Stimulated activated CD8-positive, alpha-beta memory T cell treated with anti-CD3 and anti-CD28 coated beads, Interleukin-7, amount 100 ng/mL, for 24 hours (primary cell): ENCODE data around the gene CDH23.

ENCODE experiments used
- DNase-seq: peaks from one replicate; pipeline ENCODE4 v3.0.0-alpha.2; 2020; ENCODE audit warnings: low read depth

The CDH23 gene

GRCh38 chr10:71516890-71517289, 120.2 kb downstream of the CDH23 start:
- DNase-seq: no peak

GRCh38 chr10:71517298-71518169, 120.8 kb downstream of the CDH23 start:
- DNase-seq: no peak

- no peak for DNase-seq
These were observed 123.3 kb downstream of the CDH23 start for GRCh38 chr10:71520042-71520441.

DNA sequence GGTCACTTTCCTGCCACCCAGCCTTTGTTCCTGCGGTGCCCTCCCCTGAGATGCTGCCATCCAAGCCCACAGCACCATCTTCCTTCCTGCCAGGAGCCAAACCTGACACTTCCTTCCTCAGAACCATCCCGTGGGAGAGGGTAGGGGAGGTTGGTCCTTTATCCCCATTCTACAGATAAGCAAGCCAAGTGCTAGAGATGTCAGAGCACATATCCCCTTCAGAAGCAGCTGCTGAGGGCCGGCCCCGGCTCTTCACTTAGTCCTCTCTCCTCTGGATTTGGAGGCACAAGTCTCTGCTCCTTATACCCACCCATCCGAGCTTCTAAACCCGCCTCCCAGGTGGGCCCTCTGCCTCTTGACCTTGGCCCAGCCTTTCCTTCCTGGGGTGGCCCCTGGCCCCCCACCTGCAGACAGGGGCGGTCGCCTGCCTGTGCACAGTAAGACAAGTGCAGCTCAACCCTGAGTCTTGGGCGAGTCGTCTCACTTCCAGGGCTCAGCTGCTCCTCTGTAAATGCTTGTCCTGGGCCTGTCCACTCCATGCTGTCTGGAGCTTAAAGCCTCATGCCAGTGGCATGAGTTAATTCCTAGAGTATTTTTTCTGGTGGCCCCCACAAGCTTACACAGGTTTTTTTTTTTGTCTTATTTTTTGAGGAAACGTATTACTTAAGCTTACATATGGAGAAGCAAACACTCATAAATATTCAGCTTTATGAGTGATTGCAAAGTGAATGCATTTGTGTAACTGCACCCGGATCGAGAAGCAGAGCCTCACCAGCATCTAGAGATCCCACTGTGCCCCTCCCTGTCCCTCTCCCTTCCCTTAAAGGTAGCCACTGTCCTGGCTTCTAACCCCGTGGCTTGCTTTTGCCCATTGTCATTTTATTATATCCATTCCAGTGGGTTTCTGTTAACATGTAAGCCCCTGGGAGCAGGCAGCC, 125.1 kb downstream of the CDH23 start:
- DNase-seq: no peak

DNA sequence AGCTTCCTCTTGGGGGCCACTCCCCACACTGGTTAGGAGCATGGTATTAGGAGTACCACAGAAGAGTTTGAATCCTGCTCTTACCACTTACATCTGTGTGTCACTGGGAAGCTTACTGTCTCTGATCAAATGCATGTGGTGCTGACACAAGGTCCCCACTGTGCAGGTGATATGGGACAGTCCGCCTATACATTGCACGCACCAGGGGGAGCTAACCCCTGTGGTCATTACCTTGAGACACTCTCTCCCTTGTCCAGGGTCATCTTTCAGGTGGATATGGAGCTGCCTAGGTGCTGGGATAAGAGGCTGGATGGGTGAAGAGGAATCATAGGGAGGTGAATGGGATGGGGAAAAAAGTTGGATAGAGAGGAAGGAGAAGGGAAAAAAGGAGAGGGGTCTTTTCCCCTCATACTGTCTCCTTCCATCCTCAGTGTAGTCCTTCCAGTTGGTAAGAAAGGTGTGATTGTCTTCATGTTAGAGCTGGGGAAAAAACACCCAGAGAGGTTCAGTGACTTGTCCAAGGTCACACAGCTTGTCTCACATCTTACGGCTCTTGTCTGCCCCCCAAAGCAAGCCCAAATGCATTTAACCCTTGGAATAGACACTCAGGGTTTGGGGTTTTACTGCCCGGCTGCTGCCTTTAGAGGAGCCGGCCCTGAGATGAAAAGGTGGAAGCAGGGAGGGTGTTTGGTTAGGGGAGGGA, 125.9 kb downstream of the CDH23 start:
- DNase-seq: no peak

DNA sequence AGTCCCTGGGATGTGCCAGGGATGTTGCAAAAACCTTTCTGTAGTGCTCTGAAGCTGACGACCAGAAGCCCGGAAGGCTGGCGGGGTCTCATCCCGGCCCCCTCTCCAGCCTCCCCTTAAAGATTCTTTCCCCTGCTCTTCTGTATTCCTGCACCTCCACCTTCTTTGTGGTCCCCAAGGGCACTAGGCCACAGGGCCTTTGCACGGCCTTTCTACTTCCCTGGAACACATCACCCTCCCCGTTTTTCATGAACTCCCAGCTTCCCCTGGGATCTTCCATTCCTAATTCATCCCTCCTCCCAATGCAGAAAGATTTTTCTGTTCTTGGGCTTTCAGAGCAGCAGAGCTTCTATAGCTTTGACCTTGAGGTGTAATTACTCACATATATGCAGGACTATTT, 127.0 kb downstream of the CDH23 start:
- DNase-seq: no peak

DNA sequence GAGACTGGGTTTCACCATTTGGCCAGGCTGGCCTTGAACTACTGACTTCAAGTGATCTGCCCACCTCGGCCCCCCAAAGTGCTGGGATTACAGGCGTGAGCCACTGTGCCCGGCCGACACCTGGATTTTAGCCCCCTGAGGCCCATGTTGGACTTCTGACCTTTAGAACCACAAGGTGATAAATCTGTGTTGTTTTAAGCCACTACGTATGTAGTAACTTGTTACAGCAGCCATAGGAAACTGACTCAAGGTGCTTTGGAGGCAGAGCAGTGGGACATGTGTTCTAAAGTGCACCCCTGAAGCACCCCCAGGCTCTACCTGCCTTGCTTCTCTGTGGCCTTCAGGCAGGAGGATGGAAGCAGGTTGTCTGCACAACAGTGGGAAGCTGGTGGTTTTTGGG, 128.4 kb downstream of the CDH23 start:
- DNase-seq: no peak

DNA sequence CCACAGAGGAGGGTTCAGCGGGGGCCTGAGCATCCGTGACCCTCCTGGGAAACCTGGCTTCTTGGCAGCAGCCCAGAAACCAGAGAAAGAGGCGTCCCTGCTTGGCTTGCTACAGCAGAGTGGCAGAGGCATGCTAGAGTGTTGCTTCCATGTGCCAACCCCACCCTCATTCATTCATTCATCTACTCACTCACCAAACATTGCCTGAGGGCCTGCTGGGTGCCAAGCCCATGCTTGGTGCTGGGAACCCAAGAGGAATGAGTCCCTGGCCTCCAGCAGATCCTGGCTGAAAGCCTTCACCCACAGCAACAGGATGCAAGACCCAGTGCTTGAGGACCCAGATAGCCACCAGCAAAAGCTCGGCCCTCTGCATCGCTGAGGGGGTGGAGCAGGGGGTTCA, 129.0 kb downstream of the CDH23 start:
- no peak for DNase-seq

DNA sequence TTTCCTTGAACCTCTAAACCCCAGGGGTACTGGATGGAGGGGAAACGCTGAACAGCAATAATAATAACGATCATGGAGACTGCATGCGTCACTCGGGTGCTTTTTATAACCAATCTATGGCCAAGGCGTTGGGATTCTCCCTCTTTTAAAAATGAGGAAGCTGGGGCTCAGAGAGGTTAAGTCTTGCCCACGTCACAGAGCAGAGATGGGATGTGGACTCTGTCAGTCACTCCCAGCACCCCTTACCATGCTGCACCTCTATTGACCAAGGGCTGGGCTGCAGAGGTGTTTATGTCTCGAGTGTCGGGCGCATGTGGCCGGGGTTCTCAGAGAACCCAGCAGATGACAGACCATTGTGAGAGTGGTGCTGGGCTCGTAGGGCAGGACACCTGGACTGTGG, 129.9 kb downstream of the CDH23 start:
- no peak for DNase-seq

DNA sequence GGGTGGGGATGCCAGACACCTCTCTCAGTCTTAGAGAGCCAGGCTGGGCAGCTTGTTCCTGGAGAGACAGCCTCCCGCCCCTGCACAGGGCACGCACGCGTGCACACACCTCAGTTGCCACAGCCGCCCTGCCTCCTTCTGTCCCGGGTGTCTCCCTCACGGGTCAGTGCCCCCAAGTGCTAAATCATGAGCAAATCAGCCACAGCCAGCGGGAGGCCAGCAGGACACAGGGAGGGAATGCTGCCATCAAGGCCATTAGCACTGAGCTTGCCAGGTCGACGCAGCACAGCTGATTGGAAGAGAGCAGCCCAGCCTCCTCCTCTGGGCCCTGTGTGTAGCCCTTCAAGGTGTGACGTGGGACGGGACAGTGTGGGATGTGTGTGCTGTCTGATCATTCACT, 130.4 kb downstream of the CDH23 start:
- no peak for DNase-seq

- DNase-seq: no peak
These were observed 131.9 kb downstream of the CDH23 start for GRCh38 chr10:71528371-71529206.

DNA sequence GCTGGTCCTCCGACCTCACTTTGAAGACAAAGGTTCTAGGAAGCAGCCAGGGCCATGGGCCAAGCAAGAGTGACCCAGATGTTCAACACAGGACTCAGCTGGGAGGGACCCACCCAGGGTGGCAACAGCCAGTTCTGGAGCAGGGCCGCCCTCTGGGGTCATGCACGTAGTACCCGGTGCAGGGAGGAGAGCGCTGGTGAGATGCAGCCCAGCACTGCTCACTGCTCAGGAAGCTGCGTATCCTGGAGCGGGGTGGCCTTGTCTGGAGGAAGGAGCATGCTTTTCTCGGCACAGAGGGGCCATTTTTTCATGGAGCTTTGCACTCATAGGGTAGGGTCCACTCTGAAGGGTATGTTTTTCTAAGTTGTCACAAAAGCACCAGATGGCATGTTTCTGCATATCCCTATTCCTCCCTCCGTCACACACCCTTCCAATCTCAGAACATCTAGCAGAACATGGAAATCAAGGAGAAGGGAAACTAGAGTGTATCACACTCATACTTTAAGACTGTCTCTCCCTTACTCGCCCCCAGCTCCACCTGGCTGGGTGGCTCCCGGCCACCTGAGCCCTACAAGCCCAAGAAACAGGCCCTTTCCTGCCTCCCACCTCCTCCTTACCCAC, 132.6 kb downstream of the CDH23 start:
- no peak for DNase-seq

DNA sequence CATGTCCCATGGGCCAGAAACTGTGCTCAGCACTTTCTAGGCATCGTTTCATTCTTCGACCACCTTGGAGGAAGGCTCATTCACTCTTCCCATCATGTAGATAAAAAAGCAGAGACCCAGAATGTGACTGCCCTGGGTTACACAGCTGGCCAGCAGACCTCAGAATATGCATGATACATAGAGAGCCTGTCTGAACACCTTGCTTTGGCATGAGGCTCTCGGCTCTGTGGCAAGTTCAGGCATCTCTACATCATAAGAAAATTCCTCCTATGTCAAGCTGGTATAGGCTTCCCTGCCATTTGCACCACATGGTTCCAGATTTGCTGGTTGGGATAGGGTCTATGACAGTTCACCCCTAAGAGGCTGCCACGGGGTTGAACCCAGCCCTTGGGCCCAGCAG, 134.1 kb downstream of the CDH23 start:
- DNase-seq: no peak

GRCh38 chr10:71531485-71532446, 135.0 kb downstream of the CDH23 start:
- no peak for DNase-seq

DNA sequence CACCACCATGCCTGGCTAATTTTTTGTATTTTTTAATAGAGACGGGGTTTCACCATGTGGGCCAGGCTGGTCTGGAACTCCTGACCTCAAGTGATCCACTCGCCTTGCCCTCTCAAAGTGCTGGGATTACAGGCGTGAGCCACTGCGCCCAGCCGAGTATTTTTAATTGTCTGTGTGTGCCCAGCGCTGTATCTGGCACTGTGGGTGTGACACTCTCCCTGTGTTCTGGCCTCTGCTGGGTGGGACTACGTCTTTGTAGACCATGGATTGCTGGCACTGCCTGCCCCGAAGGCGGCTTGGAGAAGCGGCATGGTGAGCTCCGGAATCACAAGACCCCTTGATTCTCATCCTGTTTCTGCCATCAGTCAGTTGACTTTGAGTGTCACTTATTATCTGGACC, 136.2 kb downstream of the CDH23 start:
- no peak for DNase-seq

GRCh38 chr10:71533936-71534335, 137.2 kb downstream of the CDH23 start:
- DNase-seq: no peak

- no peak for DNase-seq
These were observed 138.0 kb downstream of the CDH23 start for GRCh38 chr10:71534568-71535194.

DNA sequence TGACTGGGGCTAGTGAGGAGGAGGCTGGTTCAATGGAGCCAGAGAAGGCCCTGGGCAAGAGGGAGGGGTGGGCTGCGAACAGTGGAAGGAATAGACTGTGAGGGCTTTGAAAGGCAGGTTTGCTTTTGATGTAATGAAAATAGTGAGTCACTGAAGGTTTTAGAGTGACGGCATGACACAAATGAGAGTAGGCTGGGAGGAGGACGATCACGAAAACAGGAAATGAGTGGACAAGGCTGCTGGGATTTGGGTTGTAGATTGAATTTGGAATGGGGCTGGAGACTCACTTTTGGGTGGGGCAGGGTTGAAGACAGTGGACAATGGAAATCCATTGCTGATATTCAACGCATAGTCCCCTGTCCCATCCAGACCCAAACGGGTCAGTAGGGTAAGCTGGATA, 139.6 kb downstream of the CDH23 start:
- no peak for DNase-seq

DNA sequence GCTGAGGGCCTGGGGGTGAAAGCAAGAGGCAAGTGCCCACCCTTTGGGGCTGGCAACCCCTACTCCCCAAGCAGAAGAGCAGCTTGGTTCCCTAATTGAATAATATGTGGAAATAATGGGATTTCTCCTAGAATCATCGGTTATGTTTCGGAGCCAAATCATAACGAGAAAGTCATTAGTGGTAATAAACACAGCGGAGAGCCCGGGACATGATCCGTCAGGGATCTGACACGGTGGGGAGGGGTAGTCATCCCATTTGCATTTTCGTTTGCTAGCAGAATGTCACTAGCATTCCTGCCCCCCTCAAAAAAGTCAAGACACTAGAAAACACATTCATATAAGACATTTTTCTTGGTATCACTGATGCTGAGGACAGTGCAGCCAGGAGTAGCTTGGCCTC, 140.4 kb downstream of the CDH23 start:
- no peak for DNase-seq
